ENCODE results near the gene VPS37B.

- TF ChIP-seq POLR2AphosphoS5 (IDR thresholded peaks at IDR 0.05; ENCODE audit: low read depth, low read length) (no peak), TAF1 (IDR thresholded peaks at IDR 0.05; ENCODE audit: borderline replicate concordance, low read depth, low read length) (no peak)
Measured at GRCh38 chr12:122839907-122840554, 55.9 kb downstream of the VPS37B start.

Data from GM12892 (cell line).